AG09309 (cell line): ENCODE data around the gene AGXT.

Experiments
- DNase-seq: peaks from one replicate; pipeline ENCODE4 v3.0.0-alpha.2; 2010; ENCODE audit warnings: low read depth
- H3K4me3 ChIP-seq: 2 replicates; pipeline ENCODE4 v1.5.1; 2011; ENCODE audit warnings: mild to moderate bottlenecking, low read depth, low read length, moderate library complexity; ENCODE audit not compliant: control insufficient read depth
- CTCF ChIP-seq: IDR thresholded peaks from 2 replicates; pipeline ENCODE4 v1.5.1; 2011; ENCODE audit warnings: mild to moderate bottlenecking, low read depth, low read length, inconsistent platforms; ENCODE audit not compliant: insufficient read depth, control insufficient read depth; ENCODE audit errors: missing control alignments

AGXT gene

GRCh38 chr2:240858321-240858720 is 10.3 kb upstream of the AGXT start:
- no peak for TF ChIP-seq CTCF
- no peak overlapping the region for H3K4me3 ChIP-seq
- DNase-seq: no peak

GRCh38 chr2:240858871-240859270 is 9.8 kb upstream of the AGXT start:
- no peak for TF ChIP-seq CTCF

GRCh38 chr2:240861547-240861946 is 7.1 kb upstream of the AGXT start:
- DNase-seq: no peak
- no peak for TF ChIP-seq CTCF
- no peak overlapping the region for H3K4me3 ChIP-seq

More at GRCh38 chr2:240858871-240859270, 9.8 kb upstream of the AGXT start:
- no peak for DNase-seq
- H3K4me3 ChIP-seq: no peak overlapping the region

DNA sequence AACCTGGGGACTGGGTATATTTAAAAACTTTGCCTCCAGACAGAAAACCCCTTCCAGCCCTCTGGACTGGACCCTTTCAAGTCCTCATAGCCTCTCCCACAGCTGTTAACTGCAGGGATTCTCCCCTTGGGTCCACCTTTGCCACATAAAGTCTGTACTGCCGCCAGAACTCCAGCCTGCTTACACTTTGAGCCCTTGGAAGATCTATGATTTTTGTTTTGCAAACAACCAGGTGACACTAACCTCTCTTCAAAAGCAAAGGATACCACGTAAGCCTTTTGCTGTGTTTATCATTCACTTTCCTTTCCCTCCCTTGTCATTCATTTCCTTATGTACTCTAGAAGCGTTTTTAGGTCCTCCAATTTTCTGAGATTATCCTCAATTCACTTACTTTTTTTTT is 4.1 kb upstream of the AGXT start:
- no peak overlapping the region for H3K4me3 ChIP-seq
- no peak for TF ChIP-seq CTCF
- no peak for DNase-seq

GRCh38 chr2:240865391-240865790 is 3.2 kb upstream of the AGXT start:
- TF ChIP-seq CTCF: no peak
- no peak for DNase-seq
- H3K4me3 ChIP-seq: no peak overlapping the region

DNA sequence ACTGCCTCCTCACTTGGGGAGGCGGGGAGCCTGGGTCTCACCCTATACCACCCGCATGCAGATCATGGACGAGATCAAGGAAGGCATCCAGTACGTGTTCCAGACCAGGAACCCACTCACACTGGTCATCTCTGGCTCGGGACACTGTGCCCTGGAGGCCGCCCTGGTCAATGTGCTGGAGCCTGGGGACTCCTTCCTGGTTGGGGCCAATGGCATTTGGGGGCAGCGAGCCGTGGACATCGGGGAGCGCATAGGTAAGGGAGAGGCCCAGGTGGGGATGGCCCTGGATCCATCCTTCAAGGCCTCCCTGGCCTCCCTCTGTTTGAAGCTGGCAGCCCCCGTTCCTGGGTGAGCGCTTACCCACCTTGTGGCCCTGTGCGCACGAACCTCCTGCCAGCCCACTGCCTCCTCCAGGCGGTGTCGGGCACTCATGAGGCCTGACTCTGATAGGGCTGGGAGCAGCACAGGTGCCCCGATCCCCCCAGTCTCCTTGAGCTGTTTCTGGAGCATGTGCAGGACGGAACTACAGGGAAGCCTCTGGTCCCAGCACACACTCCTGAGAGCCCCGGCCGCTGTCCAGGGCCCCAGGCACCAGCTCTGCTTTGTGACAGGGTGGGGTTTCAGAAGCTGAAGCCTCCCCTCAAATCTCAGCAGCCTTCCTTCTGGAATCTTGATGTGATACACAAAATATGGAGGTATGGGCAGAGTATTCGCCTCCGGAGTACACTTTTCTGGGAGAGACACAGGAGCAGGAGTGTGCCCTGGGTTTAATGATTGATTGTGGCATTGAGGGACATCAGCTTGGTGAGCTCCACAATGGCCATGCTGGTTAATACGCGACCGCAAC is 708 bp downstream of the AGXT start:
- TF ChIP-seq CTCF: no peak
- DNase-seq: no peak
- H3K4me3 ChIP-seq: no peak overlapping the region
